ENCODE results near the gene VPS72. TPM values are rescaled to one million over a fixed set of nuclear protein-coding genes. Genes with fewer than 3 reads are reported as not detected.

VPS72 gene
- total RNA-seq, 1 experiment from 2014 or later, result 68.9 TPM

DNA sequence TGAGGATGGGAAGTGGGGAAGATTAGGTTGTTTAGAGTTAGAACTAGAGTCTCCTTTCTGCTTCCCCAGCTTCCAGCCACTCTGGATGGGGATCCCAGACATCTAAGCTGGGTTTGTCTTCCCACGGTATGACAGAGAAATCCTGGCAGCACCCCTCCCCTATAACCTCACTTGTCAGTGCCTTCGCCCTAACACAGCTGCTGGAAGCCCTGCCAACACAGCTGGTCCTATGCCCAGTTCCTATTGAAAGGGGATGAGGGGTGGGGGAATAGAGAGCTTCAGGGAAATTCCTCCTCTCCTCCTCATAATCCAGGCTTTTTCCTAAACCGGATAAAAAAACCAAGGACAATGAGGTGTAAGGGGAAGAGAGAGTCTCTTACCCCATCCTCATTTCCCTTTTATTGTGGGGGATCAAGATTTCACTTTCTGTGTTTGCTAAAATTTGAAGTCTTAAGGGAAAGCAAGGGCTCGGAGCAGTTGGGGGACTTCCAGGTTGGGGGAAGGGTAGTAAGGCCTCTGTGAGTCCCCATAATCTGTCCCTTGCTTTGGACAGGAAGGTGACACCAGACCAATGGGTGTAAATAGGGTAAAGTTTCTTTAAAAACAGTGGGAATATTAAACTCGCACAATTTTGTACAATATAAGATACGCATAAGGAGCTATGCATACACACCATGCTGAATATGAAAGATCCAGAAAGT is 14.8 kb downstream of the VPS72 start:
- POLR2A ChIA-PET, result no interaction called here
- CTCF ChIA-PET, result interaction anchor here (0.6 to 1.2 kb wide), 2 partner anchors 76 to 126 kb away, joined by 3 read pairs; no protein-coding TSS in a partner anchor

GRCh38 chr1:151171190-151171589 is 18.8 kb downstream of the VPS72 start:
- H4K20me1 ChIP-seq (ENCODE audit: insufficient read depth), result no peaks in the 10 kb centered on the region
- intact Hi-C loops (cut with micrococcal nuclease), result no loop called here
- POLR2A ChIA-PET, result no interaction called here
- RAD21 ChIA-PET (ENCODE audit: low non-redundant PET in 1 of 2, low total read pairs in 2 of 2, uncharacterized antibody in 2 of 2, unreplicated experiment in 2 of 2), result no interaction called here
- peaks cover 5 to 12% of the 10 kb centered on the region in 2 experiments; a peak in 3 of 4 replicates for H3K36me3 ChIP-seq (ENCODE audit: control insufficient read depth in 1 of 2, insufficient read depth in 2 of 2, low read length in 2 of 2)
- no peak overlapping the region for H3K27ac ChIP-seq (ENCODE audit: low read depth, low read length)
- H3K9ac ChIP-seq (ENCODE audit: low read length), result no peak overlapping the region
- no TSS peak for BruUV-seq (replicated peaks)
- no peak overlapping the region for H3K4me2 ChIP-seq (ENCODE audit: low read length)
- no peak overlapping the region for H2AFZ ChIP-seq (ENCODE audit: low read depth, low read length, poor library complexity, severe bottlenecking)
- no peak for TF ChIP-seq SP1 (IDR thresholded peaks at IDR 0.05; ENCODE audit: low read depth)
- no peak overlapping the region for H3K4me3 ChIP-seq (replicated peaks in 1 of 2; ENCODE audit: low read depth in 1 of 2, low read length in 2 of 2)
- H3K79me2 ChIP-seq (ENCODE audit: insufficient read depth, low read length), result peaks cover 12% of the 10 kb centered on the region; the same call in 1 of the 2 replicates
- peaks cover 7 to 8% of the 10 kb centered on the region in 2 experiments for H3K4me1 ChIP-seq (ENCODE audit: control insufficient read depth in 1 of 2, insufficient read depth in 2 of 2, low read length in 2 of 2)
- H3K27me3 ChIP-seq (ENCODE audit: insufficient read depth, low read length), result no peaks in the 10 kb centered on the region
- CTCF ChIA-PET, result interaction anchor here (1.5 kb wide), 1 partner anchor 71 kb away, joined by 4 read pairs; no protein-coding TSS in a partner anchor
- ATAC-seq (no peak), DNase-seq (ENCODE audit: low read depth, low spot score) (no peak)
- no peaks in the 10 kb centered on the region for H3K9me3 ChIP-seq (ENCODE audit: control insufficient read depth in 1 of 2, insufficient read depth in 1 of 2, low read depth in 1 of 2, low read length in 2 of 2)
- H3K9me2 ChIP-seq (ENCODE audit: insufficient read depth), result no peaks in the 10 kb centered on the region

More for the DNA sequence above, 14.8 kb downstream of the VPS72 start:
- Histone ChIP-seq H3K27ac (ENCODE audit: low read depth, low read length) (no peak overlapping the region), H3K27me3 (ENCODE audit: insufficient read depth, low read length) (no peaks in the 10 kb centered on the region), H2AFZ (ENCODE audit: low read depth, low read length, poor library complexity, severe bottlenecking) (no peak overlapping the region), H3K36me3 (ENCODE audit: control insufficient read depth in 1 of 2, insufficient read depth in 2 of 2, low read length in 2 of 2) (peaks cover 17 to 28% of the 10 kb centered on the region in 2 experiments; a peak in 3 of 4 replicates), H3K4me2 (ENCODE audit: low read length) (no peak overlapping the region), H3K79me2 (ENCODE audit: insufficient read depth, low read length) (no peaks in the 10 kb centered on the region), H3K4me1 (ENCODE audit: control insufficient read depth in 1 of 2, insufficient read depth in 2 of 2, low read length in 2 of 2) (no peaks in the 10 kb centered on the region), H3K9ac (ENCODE audit: low read length) (no peak overlapping the region), H4K20me1 (ENCODE audit: insufficient read depth) (no peaks in the 10 kb centered on the region), H3K9me3 (ENCODE audit: control insufficient read depth in 1 of 2, insufficient read depth in 1 of 2, low read depth in 1 of 2, low read length in 2 of 2) (no peaks in the 10 kb centered on the region), H3K4me3 (replicated peaks in 1 of 2; ENCODE audit: low read depth in 1 of 2, low read length in 2 of 2) (no peak overlapping the region), H3K9me2 (ENCODE audit: insufficient read depth) (no peaks in the 10 kb centered on the region)
- intact Hi-C loops (cut with micrococcal nuclease), result no loop called here
- no peak for ATAC-seq
- RAD21 ChIA-PET (ENCODE audit: low non-redundant PET in 1 of 2, low total read pairs in 2 of 2, uncharacterized antibody in 2 of 2, unreplicated experiment in 2 of 2), result no interaction called here
- TF ChIP-seq ZFX (IDR thresholded peaks at IDR 0.05) (no peak), EZH2phosphoT487 (IDR thresholded peaks at IDR 0.05; ENCODE audit: borderline replicate concordance) (no peak)
- no TSS peak for BruUV-seq (replicated peaks)
- no peak for DNase-seq (ENCODE audit: low read depth, low spot score)

Measured in HCT116 (cell line).